Measurements from ENCODE around the gene FMNL2. TPM values are rescaled to one million over a fixed set of nuclear protein-coding genes. Genes with fewer than 3 reads are reported as not detected.

FMNL2 gene
- total RNA-seq, 5 donors from 2014 or later (not counting 1 experiment from before 2014, with no cell fraction given) = 0.63 to 0.96 (median 0.75) TPM

DNA sequence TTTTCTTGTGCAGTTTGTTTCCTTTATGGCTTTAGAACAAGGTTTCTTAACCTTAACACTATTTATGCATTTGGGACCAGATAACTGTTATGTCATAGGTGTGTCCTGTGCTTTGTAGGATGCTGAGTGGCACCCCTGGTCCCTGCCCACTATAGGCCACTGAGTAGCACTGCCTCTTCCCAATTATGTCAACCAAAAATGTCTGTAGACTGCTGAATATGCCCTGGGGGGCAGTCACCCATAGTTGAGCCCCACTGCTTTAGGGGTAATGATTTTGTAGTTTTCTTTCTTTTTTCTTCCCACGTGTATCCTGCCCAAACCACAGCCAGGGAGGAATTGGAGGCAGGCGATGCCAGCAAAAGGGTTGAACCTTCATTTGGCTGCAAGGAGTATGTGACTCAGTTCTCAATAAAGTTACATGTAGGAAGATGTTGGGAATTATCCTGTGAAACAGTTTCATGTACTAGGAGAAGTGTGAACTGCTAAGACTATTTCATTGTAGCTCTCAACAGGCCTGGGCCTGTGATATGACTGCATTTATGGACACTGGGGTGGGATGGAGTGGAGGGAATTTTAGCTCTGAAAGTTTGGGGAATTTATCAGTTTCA lies 65.7 kb downstream of the FMNL2 start:
- H3K36me3 ChIP-seq (ENCODE audit: control insufficient read depth in 2 of 2, extremely low read depth in 1 of 2, insufficient read depth in 1 of 2, low read length in 1 of 2) = no peaks in the 10 kb centered on the region
- Mint-ChIP-seq H3K4me1 (peaks cover 6 to 7% (median 7%) of the 10 kb centered on the region in 3 donors), H3K27me3 (peaks cover 0 to 13% of the 10 kb centered on the region in 2 donors), H3K36me3 (no peaks in the 10 kb centered on the region), H3K27ac (no peak overlapping the region), H3K9me3 (no peaks in the 10 kb centered on the region), H3K4me3 (no peak overlapping the region)
- no peak overlapping the region for H3K4me3 ChIP-seq (ENCODE audit: control insufficient read depth in 1 of 2, extremely low read depth in 1 of 2, low read length in 1 of 2)
- H3K27me3 ChIP-seq (replicated peaks in 1 of 2; ENCODE audit: control insufficient read depth in 2 of 2, extremely low read depth in 1 of 2, insufficient read depth in 2 of 2, low read length in 1 of 2) = peaks cover 0 to 4% of the 10 kb centered on the region in 2 experiments
- CTCF ChIA-PET = no interaction called here
- ATAC-seq (replicated peaks in 1 of 4) (no peak), DNase-seq (no peak)
- no peaks in the 10 kb centered on the region for H3K4me1 ChIP-seq (ENCODE audit: control insufficient read depth in 1 of 2, extremely low read depth in 1 of 2, insufficient read depth in 2 of 2, low read length in 2 of 2)
- no CpG with 5 or more reads among the region's 2 CpGs for WGBS (ENCODE audit: insufficient coverage)
- no peak overlapping the region for H3K27ac ChIP-seq (ENCODE audit: low read length)
- POLR2A ChIA-PET = interaction anchor here in 1 of 2 donors (0.5 kb wide), 1 partner anchor 24 kb away, joined by 4 read pairs; no protein-coding TSS in a partner anchor
- no peaks in the 10 kb centered on the region for H3K9me3 ChIP-seq

DNA sequence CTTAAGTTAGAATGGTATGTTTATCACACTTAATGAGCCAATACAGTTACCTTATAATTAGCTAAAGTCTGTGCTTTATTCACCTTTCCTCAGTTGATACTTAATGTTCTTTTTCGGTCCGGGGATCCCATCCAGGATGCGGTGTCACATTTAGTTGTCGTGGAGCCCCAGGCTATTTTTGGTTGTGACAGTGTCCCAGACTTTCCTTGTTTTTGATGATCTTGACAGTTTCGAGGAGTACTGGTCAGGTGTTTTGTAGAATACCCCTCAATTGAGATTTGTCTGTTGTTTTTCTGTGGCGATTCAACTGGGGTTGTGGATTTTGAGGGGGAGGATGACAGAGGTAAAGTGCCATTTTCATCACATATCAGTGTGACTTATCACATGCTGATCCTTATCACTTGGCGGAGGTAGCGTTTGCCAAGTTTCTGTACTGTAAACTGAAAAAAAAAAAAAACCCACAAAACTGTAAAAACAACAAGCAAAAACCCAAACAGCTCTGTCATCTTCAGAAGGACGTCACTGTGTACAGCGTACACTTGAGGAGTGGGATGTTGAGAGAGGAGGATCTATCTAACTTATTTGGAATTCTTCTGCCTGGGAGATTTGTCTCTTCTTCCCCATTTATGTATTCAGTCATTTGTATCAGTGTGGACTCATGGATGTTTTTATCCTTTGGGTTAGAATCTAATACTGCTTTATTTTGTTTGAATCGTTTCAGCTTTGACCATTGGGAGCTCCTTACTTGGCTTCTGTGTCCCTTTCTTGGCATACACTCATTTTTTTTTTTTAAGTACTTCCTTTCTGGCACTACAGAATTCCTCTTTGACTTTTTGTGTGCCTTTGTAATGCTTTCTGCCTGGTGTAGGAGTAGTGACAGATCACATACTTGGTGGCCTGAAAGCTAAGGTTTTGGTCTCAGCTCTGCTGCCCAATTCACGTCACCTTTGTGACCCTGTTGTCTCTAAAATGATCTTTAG lies 68.1 kb downstream of the FMNL2 start:
- peaks cover 7 to 16% (median 12%) of the 10 kb centered on the region in 3 donors for H3K4me1 Mint-ChIP-seq
- peak overlapping the region in 1 of 3 donors; percentile 3 for H3K4me3 Mint-ChIP-seq
- ChIA-PET POLR2A (no interaction called here), CTCF (no interaction called here)
- peak in 1 of 35 experiments; percentile 7 for DNase-seq
- H3K36me3 Mint-ChIP-seq = no peaks in the 10 kb centered on the region
- Histone ChIP-seq H3K27ac (ENCODE audit: low read length) (no peak overlapping the region), H3K4me3 (ENCODE audit: control insufficient read depth in 1 of 2, extremely low read depth in 1 of 2, low read length in 1 of 2) (no peak overlapping the region), H3K36me3 (ENCODE audit: control insufficient read depth in 2 of 2, extremely low read depth in 1 of 2, insufficient read depth in 1 of 2, low read length in 1 of 2) (no peaks in the 10 kb centered on the region), H3K9me3 (no peaks in the 10 kb centered on the region), H3K4me1 (ENCODE audit: control insufficient read depth in 1 of 2, extremely low read depth in 1 of 2, insufficient read depth in 2 of 2, low read length in 2 of 2) (no peaks in the 10 kb centered on the region), H3K27me3 (replicated peaks in 1 of 2; ENCODE audit: control insufficient read depth in 2 of 2, extremely low read depth in 1 of 2, insufficient read depth in 2 of 2, low read length in 1 of 2) (peaks cover 0 to 4% of the 10 kb centered on the region in 2 experiments)
- WGBS (ENCODE audit: insufficient coverage) = 53% methylated on average over 6 of the region's 12 CpGs
- peaks cover 0 to 13% of the 10 kb centered on the region in 2 donors for H3K27me3 Mint-ChIP-seq
- no peak overlapping the region for H3K27ac Mint-ChIP-seq
- no peaks in the 10 kb centered on the region for H3K9me3 Mint-ChIP-seq
- ATAC-seq (replicated peaks in 1 of 4) = peak in 1 of 4 experiments; percentile 54

DNA sequence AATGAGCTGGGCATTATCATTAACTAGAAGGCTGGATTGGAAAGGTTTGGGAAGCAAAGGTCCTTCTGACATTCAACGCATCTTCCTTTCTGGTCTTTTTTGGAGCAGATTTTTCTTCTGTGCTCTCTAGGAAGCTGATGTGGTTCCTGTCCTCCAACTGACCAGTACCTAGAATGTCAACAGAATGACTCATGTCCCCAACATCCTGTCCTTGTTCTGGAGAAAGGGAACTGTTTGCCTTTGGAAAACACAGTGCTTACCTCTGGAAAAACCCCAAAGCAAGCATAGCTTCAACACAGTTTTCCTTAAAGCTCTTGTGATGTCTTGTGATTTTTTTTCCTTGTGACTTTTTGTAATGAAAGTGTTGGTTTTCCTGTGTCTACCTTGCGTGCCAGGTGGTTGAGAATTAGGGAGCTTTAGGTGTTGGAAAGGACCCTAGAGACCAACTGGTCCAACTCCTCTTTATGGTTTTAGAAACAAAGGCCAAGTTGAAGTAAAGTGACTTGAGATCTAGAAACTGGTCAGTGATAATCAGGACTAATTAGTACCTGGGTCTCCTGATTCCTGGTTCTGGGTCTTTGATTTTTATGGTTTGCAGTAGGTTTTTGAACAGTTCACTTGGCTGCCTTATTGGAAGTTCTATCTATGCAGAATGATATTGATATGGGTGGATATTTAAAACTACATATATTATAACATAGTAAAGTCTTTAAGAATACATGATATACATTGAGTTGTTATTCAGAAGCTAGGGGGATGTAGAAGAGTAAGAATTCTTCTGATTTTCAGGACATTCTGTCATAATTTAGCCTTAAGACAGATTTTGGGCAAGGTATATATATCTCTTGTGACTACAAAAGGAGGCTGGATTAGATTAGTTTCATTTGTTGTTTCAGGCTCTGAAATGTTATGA lies 70.5 kb downstream of the FMNL2 start:
- WGBS (ENCODE audit: insufficient coverage) = 100% methylated on average over 2 of the region's 2 CpGs
- POLR2A ChIA-PET = no interaction called here
- Mint-ChIP-seq H3K4me1 (peaks cover 7 to 16% (median 12%) of the 10 kb centered on the region in 3 donors), H3K27me3 (peaks cover 0 to 17% of the 10 kb centered on the region in 2 donors), H3K36me3 (no peaks in the 10 kb centered on the region), H3K9me3 (no peaks in the 10 kb centered on the region), H3K4me3 (no peak overlapping the region), H3K27ac (no peak overlapping the region)
- Histone ChIP-seq H3K27ac (ENCODE audit: low read length) (no peak overlapping the region), H3K27me3 (replicated peaks in 1 of 2; ENCODE audit: control insufficient read depth in 2 of 2, extremely low read depth in 1 of 2, insufficient read depth in 2 of 2, low read length in 1 of 2) (no peaks in the 10 kb centered on the region), H3K4me1 (ENCODE audit: control insufficient read depth in 1 of 2, extremely low read depth in 1 of 2, insufficient read depth in 2 of 2, low read length in 2 of 2) (no peaks in the 10 kb centered on the region), H3K4me3 (ENCODE audit: control insufficient read depth in 1 of 2, extremely low read depth in 1 of 2, low read length in 1 of 2) (no peak overlapping the region), H3K9me3 (no peaks in the 10 kb centered on the region), H3K36me3 (ENCODE audit: control insufficient read depth in 2 of 2, extremely low read depth in 1 of 2, insufficient read depth in 1 of 2, low read length in 1 of 2) (no peaks in the 10 kb centered on the region)
- DNase-seq (no peak), ATAC-seq (replicated peaks in 1 of 4) (no peak)
- CTCF ChIA-PET = no interaction called here

DNA sequence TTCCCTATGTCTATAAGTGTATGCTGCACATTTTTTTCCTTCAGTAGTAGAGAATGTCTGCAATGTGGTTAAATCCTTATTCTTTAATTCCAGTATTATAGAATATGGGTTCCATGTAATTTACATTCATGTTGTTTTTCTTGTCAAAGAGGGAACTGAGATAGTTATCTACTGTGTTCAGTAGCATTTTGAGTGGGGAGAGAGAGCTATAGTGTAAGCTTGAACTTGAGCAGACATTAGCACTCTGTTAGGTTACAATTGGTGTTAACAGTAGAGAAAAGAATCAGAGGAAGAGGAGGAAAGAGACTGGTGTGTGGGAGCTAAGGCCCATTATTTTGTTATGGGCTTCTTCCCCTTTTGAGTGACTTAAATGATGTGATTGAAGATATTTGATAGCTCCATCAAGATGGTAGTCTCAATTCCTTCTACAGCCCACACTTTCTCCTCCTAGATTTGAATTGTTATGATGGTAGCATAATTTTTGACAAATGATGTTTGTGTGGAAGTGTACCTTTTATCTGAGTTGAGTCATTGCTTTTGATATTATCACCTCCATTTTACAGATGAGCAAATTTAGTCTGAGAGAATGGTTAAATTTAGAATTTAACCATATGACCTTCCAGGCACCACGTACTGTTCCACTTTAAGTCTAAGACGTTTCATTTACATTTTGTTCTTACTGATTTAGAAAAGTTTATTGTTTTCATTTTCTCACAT lies 71.3 kb downstream of the FMNL2 start:
- no peak for ATAC-seq (replicated peaks in 1 of 4)
- DNase-seq = no peak
- Histone ChIP-seq H3K27ac (ENCODE audit: low read length) (no peak overlapping the region), H3K9me3 (no peaks in the 10 kb centered on the region), H3K4me1 (ENCODE audit: control insufficient read depth in 1 of 2, extremely low read depth in 1 of 2, insufficient read depth in 2 of 2, low read length in 2 of 2) (no peaks in the 10 kb centered on the region), H3K36me3 (ENCODE audit: control insufficient read depth in 2 of 2, extremely low read depth in 1 of 2, insufficient read depth in 1 of 2, low read length in 1 of 2) (no peaks in the 10 kb centered on the region), H3K27me3 (replicated peaks in 1 of 2; ENCODE audit: control insufficient read depth in 2 of 2, extremely low read depth in 1 of 2, insufficient read depth in 2 of 2, low read length in 1 of 2) (no peaks in the 10 kb centered on the region), H3K4me3 (ENCODE audit: control insufficient read depth in 1 of 2, extremely low read depth in 1 of 2, low read length in 1 of 2) (no peak overlapping the region)
- Mint-ChIP-seq H3K27ac (no peak overlapping the region), H3K27me3 (peaks cover 0 to 17% of the 10 kb centered on the region in 2 donors), H3K4me3 (no peak overlapping the region), H3K9me3 (no peaks in the 10 kb centered on the region), H3K4me1 (peaks cover 7 to 16% (median 12%) of the 10 kb centered on the region in 3 donors), H3K36me3 (no peaks in the 10 kb centered on the region)
- ChIA-PET CTCF (no interaction called here), POLR2A (no interaction called here)
- WGBS (ENCODE audit: insufficient coverage) = no CpG with 5 or more reads among the region's 2 CpGs

DNA sequence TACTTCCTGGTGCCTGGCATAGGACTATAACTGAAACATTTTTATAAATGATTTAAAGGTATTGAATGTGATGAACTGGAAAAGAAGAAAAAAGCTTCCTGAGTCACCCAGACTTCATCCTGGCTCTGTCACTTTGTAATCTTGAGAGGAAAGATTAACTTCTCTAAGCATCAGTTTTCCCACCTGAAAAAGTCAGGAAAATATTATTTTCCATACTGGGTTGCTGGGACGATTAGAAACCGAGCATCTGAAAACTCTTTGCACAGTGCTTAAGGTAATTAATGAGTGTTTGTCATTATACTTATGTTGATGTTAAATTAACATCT lies 71.8 kb downstream of the FMNL2 start:
- Mint-ChIP-seq H3K27ac (no peak overlapping the region), H3K4me3 (peak overlapping the region in 1 of 3 donors; percentile 60), H3K4me1 (peaks cover 7 to 16% (median 12%) of the 10 kb centered on the region in 3 donors), H3K9me3 (no peaks in the 10 kb centered on the region), H3K36me3 (no peaks in the 10 kb centered on the region), H3K27me3 (peaks cover 0 to 17% of the 10 kb centered on the region in 2 donors)
- Histone ChIP-seq H3K9me3 (no peaks in the 10 kb centered on the region), H3K4me1 (ENCODE audit: control insufficient read depth in 1 of 2, extremely low read depth in 1 of 2, insufficient read depth in 2 of 2, low read length in 2 of 2) (no peaks in the 10 kb centered on the region), H3K27me3 (replicated peaks in 1 of 2; ENCODE audit: control insufficient read depth in 2 of 2, extremely low read depth in 1 of 2, insufficient read depth in 2 of 2, low read length in 1 of 2) (no peaks in the 10 kb centered on the region), H3K36me3 (ENCODE audit: control insufficient read depth in 2 of 2, extremely low read depth in 1 of 2, insufficient read depth in 1 of 2, low read length in 1 of 2) (no peaks in the 10 kb centered on the region), H3K27ac (ENCODE audit: low read length) (no peak overlapping the region), H3K4me3 (ENCODE audit: control insufficient read depth in 1 of 2, extremely low read depth in 1 of 2, low read length in 1 of 2) (no peak overlapping the region)
- no peak for DNase-seq
- ChIA-PET POLR2A (no interaction called here), CTCF (no interaction called here)
- ATAC-seq (replicated peaks in 1 of 4) = no peak
- WGBS (ENCODE audit: insufficient coverage) = no CpG with 5 or more reads among the region's 2 CpGs
